Activated CD4-positive, alpha-beta T cell treated with anti-CD3 and anti-CD28 coated beads, Interleukin-2, Interleukin-4, amounts not matched to agents 100 ng/mL and 50 ng/mL, durations not matched to agents 16 hours and 8 hours (primary cell): ENCODE data around the gene UBE2J2.

Source experiments
- DNase-seq: peaks from one replicate; pipeline ENCODE4 v3.0.0-alpha.2; 2020; ENCODE audit warnings: low spot score

The UBE2J2 gene

GRCh38 chr1:1295154-1295923 is 21.7 kb upstream of the UBE2J2 start:
- no peak for DNase-seq

GRCh38 chr1:1294250-1294890 is 20.7 kb upstream of the UBE2J2 start:
- DNase-seq: no peak

- DNase-seq: no peak
Observed at GRCh38 chr1:1293263-1294249, 19.9 kb upstream of the UBE2J2 start.

GRCh38 chr1:1292851-1293250 is 19.2 kb upstream of the UBE2J2 start:
- no peak for DNase-seq

- no peak for DNase-seq
Observed at GRCh38 chr1:1292442-1292779, 18.8 kb upstream of the UBE2J2 start.

GRCh38 chr1:1291548-1292441 is 18.1 kb upstream of the UBE2J2 start:
- no peak for DNase-seq

GRCh38 chr1:1291023-1291528 is 17.4 kb upstream of the UBE2J2 start:
- DNase-seq: no peak

GRCh38 chr1:1290238-1290731 is 16.6 kb upstream of the UBE2J2 start:
- no peak for DNase-seq

- DNase-seq: no peak
Observed at GRCh38 chr1:1287288-1288110, 13.8 kb upstream of the UBE2J2 start.

- DNase-seq: no peak
Observed at GRCh38 chr1:1286313-1287261, 12.9 kb upstream of the UBE2J2 start.

- no peak for DNase-seq
Observed at GRCh38 chr1:1285611-1286311, 12.1 kb upstream of the UBE2J2 start.

- DNase-seq: no peak
Observed at GRCh38 chr1:1285102-1285571, 11.5 kb upstream of the UBE2J2 start.

GRCh38 chr1:1284221-1285101 is 10.8 kb upstream of the UBE2J2 start:
- no peak for DNase-seq

GRCh38 chr1:1283821-1284220 is 10.2 kb upstream of the UBE2J2 start:
- DNase-seq: no peak

- DNase-seq: no peak
Observed at GRCh38 chr1:1282998-1283397, 9.3 kb upstream of the UBE2J2 start.

- no peak for DNase-seq
Observed at GRCh38 chr1:1281533-1282321, 8.1 kb upstream of the UBE2J2 start.
